CD4-positive, alpha-beta T cell treated with Interleukin-1 beta for 1 hour (primary cell): Measurements from ENCODE around the gene TRIM44.
"Not testable (repeated sequence)": the region's sequence is repeated elsewhere in the genome, so short reads cannot be mapped to it uniquely, and the experiment has no call there.

Experiments
- DNase-seq, 2 donors: peaks; one replicate each; pipeline ENCODE4 v3.0.0-alpha.2; 2020 to 2022

TRIM44 gene

GRCh38 chr11:35825386-35825785 is 162.8 kb downstream of the TRIM44 start:
- DNase-seq, result no peak

GRCh38 chr11:35826006-35826405 is 163.4 kb downstream of the TRIM44 start:
- no peak for DNase-seq

- no peak for DNase-seq
Measured at GRCh38 chr11:35826949-35827348, 164.4 kb downstream of the TRIM44 start.

- DNase-seq, result no peak
Measured at GRCh38 chr11:35836205-35836604, 173.6 kb downstream of the TRIM44 start.

- DNase-seq, result no peak
Measured at GRCh38 chr11:35838071-35838470, 175.5 kb downstream of the TRIM44 start.

GRCh38 chr11:35838697-35839367 is 176.3 kb downstream of the TRIM44 start:
- DNase-seq, result not testable (repeated sequence)

- no peak for DNase-seq
Measured at GRCh38 chr11:35839368-35840161, 177.0 kb downstream of the TRIM44 start.

- DNase-seq, result no peak
Measured at GRCh38 chr11:35841733-35842132, 179.2 kb downstream of the TRIM44 start.

GRCh38 chr11:35842958-35843357 is 180.4 kb downstream of the TRIM44 start:
- no peak for DNase-seq

- no peak for DNase-seq
Measured at GRCh38 chr11:35844579-35844978, 182.0 kb downstream of the TRIM44 start.

GRCh38 chr11:35845860-35846259 is 183.3 kb downstream of the TRIM44 start:
- no peak for DNase-seq

GRCh38 chr11:35846874-35847273 is 184.3 kb downstream of the TRIM44 start:
- no peak for DNase-seq

GRCh38 chr11:35847473-35847872 is 184.9 kb downstream of the TRIM44 start:
- no peak for DNase-seq

- DNase-seq, result no peak
Measured at GRCh38 chr11:35848616-35849015, 186.0 kb downstream of the TRIM44 start.

- DNase-seq, result no peak
Measured at GRCh38 chr11:35850191-35850590, 187.6 kb downstream of the TRIM44 start.

- DNase-seq, result no peak
Measured at GRCh38 chr11:35851342-35851741, 188.8 kb downstream of the TRIM44 start.

- no peak for DNase-seq
Measured at GRCh38 chr11:35852056-35852455, 189.5 kb downstream of the TRIM44 start.

- DNase-seq, result no peak
Measured at GRCh38 chr11:35853971-35854370, 191.4 kb downstream of the TRIM44 start.

GRCh38 chr11:35855671-35856070 is 193.1 kb downstream of the TRIM44 start:
- no peak for DNase-seq

GRCh38 chr11:35856259-35856658 is 193.7 kb downstream of the TRIM44 start:
- no peak for DNase-seq

GRCh38 chr11:35856756-35857155 is 194.2 kb downstream of the TRIM44 start:
- DNase-seq, result no peak

GRCh38 chr11:35857922-35858321 is 195.3 kb downstream of the TRIM44 start:
- DNase-seq, result no peak

GRCh38 chr11:35859301-35859700 is 196.7 kb downstream of the TRIM44 start:
- DNase-seq, result no peak

- not testable (repeated sequence) for DNase-seq
Measured at GRCh38 chr11:35860194-35860593, 197.6 kb downstream of the TRIM44 start.
